Mesothelial cell of epicardium (in vitro differentiated cells): ENCODE measurements around the gene JAM3. TPM values are rescaled to one million over a fixed set of nuclear protein-coding genes. Genes with fewer than 3 reads are reported as not detected.

Source experiments
- DNase-seq, 2 experiments: peaks; one replicate each; pipeline ENCODE4 v3.0.0; 2021; ENCODE audit warnings: low spot score in 2 of 2; ENCODE audit not compliant: unreplicated experiment in 2 of 2
- H3K27ac Mint-ChIP-seq: 2 replicates; pipeline ENCODE4 v1.8.0; 2021; ENCODE audit warnings: mixed read lengths
- H3K27me3 Mint-ChIP-seq: 2 replicates; pipeline ENCODE4 v1.8.0; 2021; ENCODE audit warnings: low read depth, mixed read lengths
- H3K36me3 Mint-ChIP-seq: 2 replicates; pipeline ENCODE4 v1.8.0; 2021; ENCODE audit warnings: mixed read lengths
- H3K4me1 Mint-ChIP-seq: 2 replicates; pipeline ENCODE4 v1.8.0; 2021; ENCODE audit warnings: mixed read lengths
- H3K4me3 Mint-ChIP-seq: 2 replicates; pipeline ENCODE4 v1.8.0; 2021; ENCODE audit warnings: mild to moderate bottlenecking, moderate library complexity, mixed read lengths
- H3K9me3 Mint-ChIP-seq: 2 replicates; pipeline ENCODE4 v1.8.0; 2021; ENCODE audit warnings: mixed read lengths
- total RNA-seq: library from RNA; stranded (reverse); gene quantifications from 3 replicates; pipeline ENCODE4 v1.2.1, GENCODE V29; 2021
- TF ChIP-seq, protein P1 (sequence below): fragments of 200-600 bp; sonication (generic); IDR thresholded peaks from one replicate; pipeline ENCODE4 v1.5.0; 2021; ENCODE audit warnings: antibody characterized with exemption; ENCODE audit not compliant: unreplicated experiment

JAM3 gene
- total RNA-seq, 1 donor from 2014 or later = 36.2 TPM

DNA sequence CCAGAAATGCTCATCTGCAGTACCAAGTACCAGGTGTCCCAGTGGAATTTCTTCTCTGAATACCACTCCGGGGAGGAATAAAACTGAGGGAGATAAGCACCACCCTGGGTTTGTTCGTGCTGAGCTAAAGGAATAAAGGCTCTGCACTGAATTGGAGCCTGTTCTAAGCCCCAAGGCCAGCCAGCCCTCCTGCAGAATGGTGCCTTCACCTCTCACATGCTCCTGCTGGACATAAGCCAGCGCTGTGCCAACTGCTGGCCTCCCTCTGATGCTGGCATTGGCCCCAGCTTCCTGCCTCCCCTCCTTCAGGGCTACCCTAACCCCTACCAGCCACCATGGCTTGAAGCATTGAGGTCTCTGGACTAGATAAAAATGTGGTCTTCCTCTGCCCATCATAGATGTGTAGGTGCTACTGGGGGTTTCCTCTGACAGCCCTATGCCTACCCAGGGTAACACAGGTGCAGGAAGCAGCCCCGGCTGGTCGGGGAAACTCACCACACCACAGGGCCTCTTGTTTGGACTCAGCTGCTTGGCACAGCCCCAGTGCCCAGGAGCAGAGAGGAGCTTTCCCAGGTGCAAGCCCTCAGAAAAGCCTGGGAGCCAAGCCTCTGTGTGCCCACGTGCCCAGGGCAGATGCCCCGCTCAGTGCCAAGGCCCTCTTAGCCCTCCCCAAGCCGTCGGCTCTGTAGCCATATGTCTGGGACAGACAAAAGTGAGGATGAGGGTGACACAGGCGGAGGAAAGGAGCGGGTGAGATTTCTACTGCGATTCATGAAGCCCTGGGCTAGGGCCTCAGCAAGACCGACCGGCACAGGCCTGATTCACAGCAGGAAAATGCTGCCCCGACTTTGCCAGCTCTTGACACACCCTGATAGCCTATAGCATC lies 34.1 kb upstream of the JAM3 start:
- peaks cover 26% of the 10 kb centered on the region for H3K27me3 Mint-ChIP-seq
- peak overlapping the region; percentile 88 for H3K27ac Mint-ChIP-seq
- no peaks in the 10 kb centered on the region for H3K9me3 Mint-ChIP-seq
- no peak for DNase-seq
- no peak overlapping the region for H3K4me3 Mint-ChIP-seq
- H3K36me3 Mint-ChIP-seq = no peaks in the 10 kb centered on the region
- TF ChIP-seq, protein P1, sequence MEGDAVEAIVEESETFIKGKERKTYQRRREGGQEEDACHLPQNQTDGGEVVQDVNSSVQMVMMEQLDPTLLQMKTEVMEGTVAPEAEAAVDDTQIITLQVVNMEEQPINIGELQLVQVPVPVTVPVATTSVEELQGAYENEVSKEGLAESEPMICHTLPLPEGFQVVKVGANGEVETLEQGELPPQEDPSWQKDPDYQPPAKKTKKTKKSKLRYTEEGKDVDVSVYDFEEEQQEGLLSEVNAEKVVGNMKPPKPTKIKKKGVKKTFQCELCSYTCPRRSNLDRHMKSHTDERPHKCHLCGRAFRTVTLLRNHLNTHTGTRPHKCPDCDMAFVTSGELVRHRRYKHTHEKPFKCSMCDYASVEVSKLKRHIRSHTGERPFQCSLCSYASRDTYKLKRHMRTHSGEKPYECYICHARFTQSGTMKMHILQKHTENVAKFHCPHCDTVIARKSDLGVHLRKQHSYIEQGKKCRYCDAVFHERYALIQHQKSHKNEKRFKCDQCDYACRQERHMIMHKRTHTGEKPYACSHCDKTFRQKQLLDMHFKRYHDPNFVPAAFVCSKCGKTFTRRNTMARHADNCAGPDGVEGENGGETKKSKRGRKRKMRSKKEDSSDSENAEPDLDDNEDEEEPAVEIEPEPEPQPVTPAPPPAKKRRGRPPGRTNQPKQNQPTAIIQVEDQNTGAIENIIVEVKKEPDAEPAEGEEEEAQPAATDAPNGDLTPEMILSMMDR = no peak
- peaks cover 59% of the 10 kb centered on the region for H3K4me1 Mint-ChIP-seq

DNA sequence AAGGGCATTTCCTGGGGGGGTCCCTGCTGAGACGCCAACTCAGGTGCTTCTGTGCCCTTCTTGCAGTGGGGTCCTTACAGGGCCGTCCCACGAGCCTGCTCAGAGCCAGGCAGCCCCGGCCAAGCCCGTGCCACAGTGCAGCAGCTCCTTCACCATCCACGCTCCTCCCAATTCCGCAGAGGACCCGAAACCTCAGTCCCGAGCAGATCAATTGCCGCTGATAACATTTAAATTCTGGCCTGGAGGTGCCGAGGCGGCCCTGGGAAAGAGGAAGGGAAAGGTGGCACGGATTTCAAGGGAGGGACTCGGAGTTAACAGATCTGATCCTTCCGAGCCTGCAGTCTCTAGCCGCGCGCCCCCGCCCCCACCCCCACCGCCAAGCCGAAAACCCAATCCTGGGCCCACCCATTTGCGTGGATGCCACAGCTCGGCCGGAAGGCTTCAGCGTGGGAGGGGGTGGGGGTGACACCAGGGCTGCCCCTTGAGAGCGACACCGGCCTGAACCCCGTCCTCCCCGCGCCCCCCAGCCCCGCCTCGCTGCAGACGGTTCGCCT lies 32.3 kb upstream of the JAM3 start:
- TF ChIP-seq, protein P1 = no peak
- H3K9me3 Mint-ChIP-seq = no peaks in the 10 kb centered on the region
- DNase-seq = no peak
- peak overlapping the region; percentile 84 for H3K4me3 Mint-ChIP-seq
- no peaks in the 10 kb centered on the region for H3K36me3 Mint-ChIP-seq
- peaks cover 8% of the 10 kb centered on the region for H3K27me3 Mint-ChIP-seq
- H3K4me1 Mint-ChIP-seq = peaks cover 67% of the 10 kb centered on the region
- H3K27ac Mint-ChIP-seq = peak overlapping the region; percentile 92

DNA sequence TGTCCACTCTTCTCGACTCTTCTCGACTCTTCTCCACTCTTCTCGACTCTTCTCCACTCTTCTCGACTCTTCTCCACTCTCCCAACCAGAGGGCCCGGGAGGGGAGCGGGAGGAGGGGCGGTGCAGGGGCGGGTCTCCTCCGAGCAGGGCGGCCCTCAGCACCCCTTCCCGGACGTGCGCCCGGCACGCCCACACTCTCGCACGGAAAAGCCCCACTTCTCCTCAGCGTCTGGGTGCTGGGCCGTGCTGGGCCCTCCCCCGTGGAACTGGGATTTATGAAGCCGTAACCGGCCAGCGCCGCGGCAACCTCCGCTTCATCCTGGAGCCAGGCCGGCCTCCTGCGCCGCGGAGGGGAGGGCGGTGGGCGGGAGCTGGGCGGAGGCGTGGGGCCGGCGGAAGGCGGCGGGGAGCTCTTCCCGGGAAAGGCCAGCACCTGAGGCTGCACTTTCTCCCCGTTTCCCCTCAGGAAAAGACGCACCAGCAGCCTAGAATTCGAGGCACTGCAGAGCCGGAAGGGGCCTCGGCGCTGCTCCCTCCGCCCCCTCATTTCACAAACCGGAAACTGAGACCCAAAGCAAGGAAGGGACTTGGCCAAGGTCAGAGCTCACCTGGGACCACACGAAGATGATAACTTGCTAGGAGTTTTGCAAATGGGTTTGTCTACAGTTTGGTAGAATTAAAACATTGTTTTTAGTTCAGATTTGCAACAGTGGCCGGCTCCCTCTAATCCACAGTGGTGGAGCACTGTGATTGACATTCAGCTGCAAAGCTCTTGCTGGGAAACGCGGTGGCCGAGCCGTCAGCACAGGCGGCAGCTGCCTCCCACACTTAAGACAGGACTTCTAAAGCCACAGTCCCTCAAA lies 31.6 kb upstream of the JAM3 start:
- DNase-seq = peak; percentile 66 to 82

DNA sequence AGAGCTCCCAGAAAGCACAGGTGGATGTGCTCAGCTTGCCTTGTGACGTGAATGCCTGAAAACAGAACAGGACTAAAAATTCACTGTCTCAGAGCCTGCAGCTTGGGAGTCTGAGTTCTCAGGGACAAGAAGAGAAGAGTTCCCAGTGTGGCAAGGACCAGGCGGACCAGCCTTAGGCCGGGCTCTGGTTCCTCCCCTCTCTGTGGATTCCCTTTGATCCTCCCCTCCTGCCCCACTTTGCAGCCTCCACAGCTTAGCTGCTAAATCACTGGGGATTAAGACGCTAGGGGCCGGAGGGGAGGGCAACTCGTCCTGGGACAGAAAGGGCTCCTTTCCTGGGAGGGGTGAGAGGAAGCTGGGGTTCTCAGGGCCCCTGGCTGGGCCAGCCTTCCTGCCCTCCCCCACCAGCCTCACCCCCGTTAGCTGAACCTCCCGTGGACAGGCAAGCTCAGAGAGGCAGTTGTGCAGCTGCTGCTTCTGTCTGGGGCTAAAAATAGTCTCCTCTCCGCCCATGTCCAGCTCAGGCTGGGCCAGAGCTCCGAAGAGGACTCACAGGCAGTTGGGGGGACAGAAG lies 29.9 kb upstream of the JAM3 start:
- no peaks in the 10 kb centered on the region for H3K27me3 Mint-ChIP-seq
- H3K4me3 Mint-ChIP-seq = peak overlapping the region; percentile 84
- TF ChIP-seq, protein P1 = no peak
- H3K36me3 Mint-ChIP-seq = no peaks in the 10 kb centered on the region
- H3K27ac Mint-ChIP-seq = peak overlapping the region; percentile 91
- H3K4me1 Mint-ChIP-seq = peaks cover 57% of the 10 kb centered on the region
- DNase-seq = no peak
- H3K9me3 Mint-ChIP-seq = no peaks in the 10 kb centered on the region

More for the DNA sequence above, 31.6 kb upstream of the JAM3 start:
- peak overlapping the region; percentile 84 for H3K4me3 Mint-ChIP-seq
- TF ChIP-seq, protein P1 = no peak
- no peaks in the 10 kb centered on the region for H3K36me3 Mint-ChIP-seq
- peaks cover 63% of the 10 kb centered on the region for H3K4me1 Mint-ChIP-seq
- no peaks in the 10 kb centered on the region for H3K9me3 Mint-ChIP-seq
- H3K27me3 Mint-ChIP-seq = peaks cover 1% of the 10 kb centered on the region
- peak overlapping the region; percentile 94 for H3K27ac Mint-ChIP-seq

DNA sequence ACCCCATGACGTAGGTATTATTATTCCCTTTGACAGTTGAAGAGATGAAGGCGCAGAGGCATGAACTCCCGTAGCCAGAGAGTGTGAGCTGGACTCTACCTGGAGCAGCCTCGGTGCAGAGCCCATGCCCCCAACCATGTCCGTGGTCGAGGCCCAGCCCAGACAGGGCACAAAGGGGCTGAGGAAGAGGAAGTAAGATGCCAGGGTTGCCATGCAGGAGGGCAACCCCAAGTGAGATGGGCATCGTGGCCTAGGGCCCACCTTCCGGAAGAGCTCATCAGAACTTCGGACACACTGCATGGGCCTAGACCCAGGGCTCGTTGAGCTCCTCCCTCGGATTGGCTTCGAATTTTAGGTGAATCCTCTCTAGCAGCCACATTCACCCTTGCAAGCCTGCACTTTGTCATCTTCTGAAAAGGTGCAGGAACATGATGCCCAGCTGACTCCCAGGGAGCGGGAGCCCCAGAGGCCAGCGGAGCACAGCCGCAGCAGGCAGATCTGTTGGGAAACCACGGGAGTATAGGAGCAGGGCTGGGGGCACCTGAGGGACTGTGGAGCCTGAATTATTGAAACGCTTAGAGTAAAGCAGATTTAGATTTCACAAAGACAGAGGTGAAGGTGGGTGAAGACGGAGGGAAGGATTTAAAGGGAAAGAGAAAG lies 29.0 kb upstream of the JAM3 start:
- TF ChIP-seq, protein P1 = no peak
- Mint-ChIP-seq H3K27ac (peak overlapping the region; percentile 91), H3K4me1 (peaks cover 52% of the 10 kb centered on the region), H3K36me3 (no peaks in the 10 kb centered on the region), H3K9me3 (no peaks in the 10 kb centered on the region), H3K27me3 (peaks cover 2% of the 10 kb centered on the region), H3K4me3 (no peak overlapping the region)
- no peak for DNase-seq
